Fibroblast of pulmonary artery (primary cell): ENCODE data around the gene PDE6D.
"Not testable (repeated sequence)": the region's sequence is repeated elsewhere in the genome, so short reads cannot be mapped to it uniquely, and the experiment has no call there.

Experiments used
- DNase-seq: peaks from one replicate; pipeline ENCODE4 v3.0.0-alpha.2; 2010; ENCODE audit warnings: low read depth
- H3K4me3 ChIP-seq: replicated peaks from 2 replicates; pipeline ENCODE4 v1.5.1; 2011; ENCODE audit warnings: low read depth, mild to moderate bottlenecking, control low read depth, low read length, moderate library complexity
- TF ChIP-seq, protein P1 (sequence below): IDR thresholded peaks from 2 replicates; pipeline ENCODE4 v1.5.1; 2011; ENCODE audit warnings: mild to moderate bottlenecking, control low read depth, low read length, inconsistent platforms; ENCODE audit errors: missing control alignments

Gene PDE6D

DNA sequence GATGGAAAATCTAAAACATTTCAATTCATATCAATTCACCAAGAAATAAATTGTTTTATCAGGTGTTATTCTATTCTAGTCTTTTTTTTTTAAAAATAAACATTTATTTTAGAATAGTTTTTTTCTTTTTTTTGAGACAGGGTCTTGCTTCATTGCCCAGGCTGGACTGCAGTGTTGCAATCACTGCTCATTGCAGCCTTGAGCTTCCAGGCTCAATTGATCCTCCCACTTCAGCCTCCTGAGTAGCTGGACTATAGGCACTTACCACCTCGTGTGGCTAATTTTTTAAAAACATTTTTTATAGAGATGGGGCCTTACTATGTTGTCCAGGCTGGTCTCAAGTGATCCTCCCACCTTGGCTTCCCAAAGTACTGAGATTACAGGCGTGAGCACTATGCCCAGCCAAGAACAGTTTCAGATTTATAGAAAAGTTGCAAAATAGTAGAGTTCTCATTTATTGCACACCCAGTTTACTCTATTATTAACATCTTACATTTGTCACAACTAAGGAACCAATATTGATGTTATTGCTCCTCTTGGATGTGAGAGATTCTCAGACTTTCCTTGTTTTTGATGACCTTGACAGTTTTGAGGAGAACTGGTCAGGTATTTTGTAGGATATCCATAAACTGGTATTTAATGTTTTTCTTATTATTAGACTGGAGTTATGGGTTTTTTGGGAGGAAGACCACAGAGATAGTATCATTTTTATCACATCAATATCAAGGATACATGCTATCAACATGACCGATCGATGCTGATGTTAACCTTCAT lies 29.9 kb downstream of the PDE6D start:
- TF ChIP-seq, protein P1, sequence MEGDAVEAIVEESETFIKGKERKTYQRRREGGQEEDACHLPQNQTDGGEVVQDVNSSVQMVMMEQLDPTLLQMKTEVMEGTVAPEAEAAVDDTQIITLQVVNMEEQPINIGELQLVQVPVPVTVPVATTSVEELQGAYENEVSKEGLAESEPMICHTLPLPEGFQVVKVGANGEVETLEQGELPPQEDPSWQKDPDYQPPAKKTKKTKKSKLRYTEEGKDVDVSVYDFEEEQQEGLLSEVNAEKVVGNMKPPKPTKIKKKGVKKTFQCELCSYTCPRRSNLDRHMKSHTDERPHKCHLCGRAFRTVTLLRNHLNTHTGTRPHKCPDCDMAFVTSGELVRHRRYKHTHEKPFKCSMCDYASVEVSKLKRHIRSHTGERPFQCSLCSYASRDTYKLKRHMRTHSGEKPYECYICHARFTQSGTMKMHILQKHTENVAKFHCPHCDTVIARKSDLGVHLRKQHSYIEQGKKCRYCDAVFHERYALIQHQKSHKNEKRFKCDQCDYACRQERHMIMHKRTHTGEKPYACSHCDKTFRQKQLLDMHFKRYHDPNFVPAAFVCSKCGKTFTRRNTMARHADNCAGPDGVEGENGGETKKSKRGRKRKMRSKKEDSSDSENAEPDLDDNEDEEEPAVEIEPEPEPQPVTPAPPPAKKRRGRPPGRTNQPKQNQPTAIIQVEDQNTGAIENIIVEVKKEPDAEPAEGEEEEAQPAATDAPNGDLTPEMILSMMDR = no peak
- no peak for DNase-seq
- no peak overlapping the region for H3K4me3 ChIP-seq

DNA sequence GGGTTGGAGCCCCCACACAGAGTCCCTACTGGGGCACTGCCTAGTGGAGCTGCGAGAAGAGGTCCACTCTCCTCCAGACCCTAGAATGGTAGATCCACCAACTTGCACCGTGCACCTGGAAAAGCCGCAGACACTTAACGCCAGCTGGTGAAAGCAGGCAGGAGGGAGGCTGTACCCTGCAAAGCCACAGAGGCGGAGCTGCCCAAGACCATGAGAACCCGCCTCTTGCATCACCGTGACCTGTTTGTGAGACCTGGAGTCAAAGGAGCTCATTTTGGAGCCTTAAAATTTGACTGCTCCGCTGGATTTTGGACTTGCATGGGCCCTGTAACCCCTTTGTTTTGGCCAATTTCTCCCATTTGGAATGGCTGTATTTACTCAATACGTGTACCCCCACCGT lies 32.1 kb downstream of the PDE6D start:
- not testable (repeated sequence) for H3K4me3 ChIP-seq, DNase-seq

DNA sequence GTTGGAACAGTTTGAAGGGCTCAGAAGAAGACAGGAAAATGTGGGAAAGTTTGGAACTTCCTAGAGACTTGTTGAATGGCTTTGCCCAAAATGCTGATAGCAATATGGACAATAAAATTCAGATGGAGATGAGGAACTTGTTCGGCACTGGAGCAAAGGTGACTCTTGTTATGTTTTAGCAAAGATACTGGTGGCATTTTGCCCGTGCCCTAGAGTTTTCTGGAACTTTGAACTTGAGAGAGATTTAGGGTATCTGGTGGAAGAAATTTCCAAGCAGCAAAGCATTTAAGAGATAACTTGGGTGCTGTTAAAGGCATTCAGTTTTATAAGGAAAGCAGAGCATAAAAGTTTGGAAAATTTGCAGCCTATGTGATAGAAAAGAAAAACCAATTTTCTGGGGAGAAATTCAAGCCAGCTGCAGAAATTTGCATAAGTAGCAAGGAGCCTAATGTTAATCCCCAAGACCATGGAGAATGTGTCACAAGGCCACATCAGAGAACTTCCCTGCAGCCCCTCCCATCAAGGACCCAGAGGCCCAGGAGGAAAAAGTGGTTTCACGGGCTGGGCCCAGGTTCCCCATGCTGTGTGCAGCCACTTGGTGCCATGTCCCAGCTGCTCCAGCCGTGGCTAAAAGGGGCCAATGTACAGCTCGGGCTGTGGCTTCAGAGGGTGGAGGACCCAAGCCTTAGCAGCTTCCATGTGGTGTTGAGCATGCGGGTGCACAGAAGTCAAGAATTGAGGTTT lies 32.8 kb downstream of the PDE6D start:
- not testable (repeated sequence) for H3K4me3 ChIP-seq, DNase-seq

DNA sequence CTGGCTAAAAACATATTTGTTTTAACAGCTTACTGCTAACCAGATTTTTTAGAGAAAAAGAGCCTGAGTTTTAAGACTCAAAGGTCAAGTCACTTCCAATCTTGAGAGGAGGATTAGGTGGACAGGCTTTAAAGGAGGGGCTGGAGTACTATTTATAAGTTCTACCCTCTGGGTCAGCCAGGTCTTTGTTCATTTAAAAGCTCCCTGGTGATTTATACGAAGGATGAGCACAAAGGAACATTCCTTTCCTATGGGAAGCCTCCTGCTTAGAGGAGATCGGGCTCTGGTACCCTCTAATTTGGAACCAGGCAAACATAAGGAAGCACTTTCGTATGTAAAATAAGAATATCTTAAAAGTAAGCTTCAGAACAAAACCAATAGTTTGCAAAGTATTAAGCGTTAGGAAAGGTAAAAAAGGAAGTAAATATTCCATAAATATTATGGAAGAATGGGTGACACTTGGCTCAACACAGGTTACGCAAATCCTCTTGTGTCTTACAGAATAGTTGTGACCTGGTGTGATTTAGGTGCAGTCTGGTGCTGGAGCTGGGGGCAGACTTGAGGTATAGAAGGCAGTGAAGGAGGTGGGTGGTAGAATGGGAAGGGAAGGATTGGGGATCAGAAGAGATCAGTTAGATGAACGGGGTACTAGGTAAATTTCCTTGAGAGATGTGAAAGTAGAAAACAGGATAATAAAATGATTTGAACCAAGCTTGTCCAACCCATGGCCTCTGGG lies 35.6 kb downstream of the PDE6D start:
- no peak overlapping the region for H3K4me3 ChIP-seq
- TF ChIP-seq, protein P1 = no peak
- no peak for DNase-seq

DNA sequence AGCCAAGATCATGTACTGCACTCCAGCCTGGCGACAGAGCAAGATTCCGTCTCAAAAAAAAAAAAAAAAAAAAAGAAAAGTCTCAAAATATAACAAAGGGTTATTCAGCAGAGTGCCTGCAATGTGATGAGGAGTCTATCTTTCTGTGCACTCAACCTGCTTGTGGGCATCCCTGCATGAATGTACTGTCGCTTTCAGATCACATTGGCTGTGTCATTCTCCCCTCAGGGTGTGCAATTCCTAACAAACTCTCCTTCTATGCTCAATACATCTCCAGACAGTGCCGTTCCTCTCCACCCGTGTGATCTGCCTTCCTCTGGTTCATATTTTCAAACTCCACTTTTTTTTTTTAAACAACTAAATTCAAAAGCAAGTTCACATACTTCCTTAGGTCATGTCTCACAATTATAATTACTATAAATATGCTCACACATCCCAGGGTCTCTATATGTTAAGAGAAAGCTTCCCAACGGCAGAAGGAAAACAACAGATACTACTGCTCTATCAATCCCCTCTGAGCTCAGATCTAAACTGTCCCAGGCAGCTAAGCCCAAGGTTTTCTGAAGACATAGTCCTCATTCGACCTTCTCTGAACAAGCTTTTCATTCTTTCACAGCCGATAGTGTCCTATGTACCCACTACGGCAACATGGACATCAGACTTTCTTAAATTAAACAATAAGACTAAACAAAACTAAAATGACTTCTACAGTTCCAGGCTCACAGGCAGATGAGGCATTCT lies 37.5 kb downstream of the PDE6D start:
- H3K4me3 ChIP-seq = no peak overlapping the region
- TF ChIP-seq, protein P1 = no peak
- no peak for DNase-seq

DNA sequence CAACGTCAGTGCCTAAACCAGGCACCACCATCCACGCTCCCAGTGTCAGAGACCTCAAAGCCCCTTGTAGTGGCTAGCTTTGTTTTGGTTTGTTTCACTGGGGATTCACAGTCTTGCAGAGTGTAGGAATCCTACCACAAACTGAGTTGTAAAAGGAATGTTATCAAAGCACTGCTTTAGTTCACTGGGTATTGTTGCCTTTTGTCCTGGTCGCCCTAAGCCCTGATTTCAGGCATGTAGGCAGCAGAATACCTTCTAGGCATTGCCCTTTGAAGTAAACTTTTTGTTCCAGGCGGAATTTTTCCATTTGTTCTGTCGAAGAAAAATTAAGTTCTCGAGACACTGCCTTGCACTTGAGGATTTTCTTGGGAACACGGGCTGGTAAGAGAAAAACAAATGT lies 43.3 kb downstream of the PDE6D start:
- DNase-seq = no peak
- H3K4me3 ChIP-seq = no peak overlapping the region
- TF ChIP-seq, protein P1 = no peak

DNA sequence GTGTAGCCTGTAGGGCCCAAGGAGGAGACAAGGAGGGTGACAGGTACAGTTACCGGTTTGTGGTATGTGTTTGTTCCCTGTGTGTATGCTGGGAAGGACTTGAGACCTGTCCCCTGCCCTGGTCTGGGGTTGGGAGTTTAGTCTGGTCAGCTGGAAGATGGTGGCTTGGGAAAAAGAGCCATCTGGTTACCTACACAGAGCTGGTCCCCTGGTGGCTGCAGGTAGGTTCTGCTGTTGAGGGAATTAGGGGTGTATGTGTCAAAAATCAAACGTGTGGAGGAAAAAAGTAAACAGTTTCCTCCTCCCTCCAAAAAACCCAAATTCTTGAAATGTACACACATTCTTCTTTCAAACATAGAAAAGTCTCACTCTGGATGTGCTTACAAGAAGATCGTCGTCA lies 48.5 kb downstream of the PDE6D start:
- no peak overlapping the region for H3K4me3 ChIP-seq
- no peak for DNase-seq
- TF ChIP-seq, protein P1 = no peak
